Measurements from ENCODE around the gene GLIS1.

GRCh38 chr1:53766194-53766742, 27.3 kb upstream of the GLIS1 start:
- TF ChIP-seq CTCF (conservative IDR thresholded peaks at IDR 0.05) (no peak), EZH2 (IDR thresholded peaks at IDR 0.05; ENCODE audit: low read depth) (no peak)

All from PC-9 (cell line).